HG02763 (cell line): ENCODE results near the gene NOC4L.

Experiments used
- ATAC-seq: cut with Tn5 transposase; IDR thresholded peaks from one replicate; pipeline ENCODE4 v1.9.1; 2021; ENCODE audit warnings: mild to moderate bottlenecking, moderate library complexity; ENCODE audit not compliant: unreplicated experiment

Gene NOC4L

GRCh38 chr12:132154941-132155770 is 10.9 kb downstream of the NOC4L start:
- no peak for ATAC-seq

- ATAC-seq: no peak
These were observed 11.7 kb downstream of the NOC4L start for GRCh38 chr12:132155771-132156572.

GRCh38 chr12:132156573-132157325 is 12.5 kb downstream of the NOC4L start:
- no peak for ATAC-seq

- ATAC-seq: no peak
These were observed 13.6 kb downstream of the NOC4L start for GRCh38 chr12:132157733-132158409.

GRCh38 chr12:132158677-132159554 is 14.7 kb downstream of the NOC4L start:
- no peak for ATAC-seq

- ATAC-seq: no peak
These were observed 15.3 kb downstream of the NOC4L start for GRCh38 chr12:132159555-132160003.

- no peak for ATAC-seq
These were observed 15.8 kb downstream of the NOC4L start for GRCh38 chr12:132160016-132160415.

GRCh38 chr12:132160601-132161035 is 16.4 kb downstream of the NOC4L start:
- no peak for ATAC-seq

- no peak for ATAC-seq
These were observed 17.0 kb downstream of the NOC4L start for GRCh38 chr12:132161036-132161781.

- ATAC-seq: no peak
These were observed 17.7 kb downstream of the NOC4L start for GRCh38 chr12:132161796-132162507.

GRCh38 chr12:132162508-132163031 is 18.3 kb downstream of the NOC4L start:
- ATAC-seq: no peak

- ATAC-seq: no peak
These were observed 19.0 kb downstream of the NOC4L start for GRCh38 chr12:132163041-132163910.

GRCh38 chr12:132163911-132164288 is 19.6 kb downstream of the NOC4L start:
- ATAC-seq: no peak

GRCh38 chr12:132164426-132164825 is 20.2 kb downstream of the NOC4L start:
- no peak for ATAC-seq

GRCh38 chr12:132165584-132165983 is 21.3 kb downstream of the NOC4L start:
- no peak for ATAC-seq

GRCh38 chr12:132166093-132166492 is 21.8 kb downstream of the NOC4L start:
- ATAC-seq: no peak
